ENCODE data around the gene HAP1. TPM values are rescaled to one million over a fixed set of nuclear protein-coding genes. Genes with fewer than 3 reads are reported as not detected.
"Not testable (repeated sequence)": the region's sequence is repeated elsewhere in the genome, so short reads cannot be mapped to it uniquely, and the experiment has no call there.

HAP1 gene
- total and polyA plus RNA-seq, 3 donors from 2014 or later = 1.9 to 5.3 (median 2.9) TPM

DNA sequence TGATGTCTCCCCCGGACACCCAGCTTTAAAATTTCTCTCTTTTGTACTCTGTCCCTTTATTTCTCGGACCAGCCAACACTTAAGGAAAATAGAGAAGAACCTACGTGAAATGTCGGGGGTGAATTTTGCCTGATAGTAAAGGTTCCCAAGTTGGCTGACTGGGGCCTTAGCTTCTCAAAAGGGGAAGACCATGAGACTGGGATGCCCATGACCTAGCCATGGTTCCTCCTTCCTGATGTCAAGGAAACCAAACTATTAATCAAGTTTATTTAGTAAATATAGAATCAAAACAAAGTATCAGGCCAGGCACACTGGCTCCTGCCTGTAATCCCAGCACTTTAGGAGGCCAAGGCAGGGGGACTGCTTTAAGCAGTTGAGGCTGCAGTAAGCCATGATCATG, 48.2 kb downstream of the HAP1 start:
- TF ChIP-seq, protein P1, sequence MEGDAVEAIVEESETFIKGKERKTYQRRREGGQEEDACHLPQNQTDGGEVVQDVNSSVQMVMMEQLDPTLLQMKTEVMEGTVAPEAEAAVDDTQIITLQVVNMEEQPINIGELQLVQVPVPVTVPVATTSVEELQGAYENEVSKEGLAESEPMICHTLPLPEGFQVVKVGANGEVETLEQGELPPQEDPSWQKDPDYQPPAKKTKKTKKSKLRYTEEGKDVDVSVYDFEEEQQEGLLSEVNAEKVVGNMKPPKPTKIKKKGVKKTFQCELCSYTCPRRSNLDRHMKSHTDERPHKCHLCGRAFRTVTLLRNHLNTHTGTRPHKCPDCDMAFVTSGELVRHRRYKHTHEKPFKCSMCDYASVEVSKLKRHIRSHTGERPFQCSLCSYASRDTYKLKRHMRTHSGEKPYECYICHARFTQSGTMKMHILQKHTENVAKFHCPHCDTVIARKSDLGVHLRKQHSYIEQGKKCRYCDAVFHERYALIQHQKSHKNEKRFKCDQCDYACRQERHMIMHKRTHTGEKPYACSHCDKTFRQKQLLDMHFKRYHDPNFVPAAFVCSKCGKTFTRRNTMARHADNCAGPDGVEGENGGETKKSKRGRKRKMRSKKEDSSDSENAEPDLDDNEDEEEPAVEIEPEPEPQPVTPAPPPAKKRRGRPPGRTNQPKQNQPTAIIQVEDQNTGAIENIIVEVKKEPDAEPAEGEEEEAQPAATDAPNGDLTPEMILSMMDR (IDR thresholded peaks at IDR 0.05) = no peak
- Histone ChIP-seq H3K36me3 (ENCODE audit: low read depth, missing control alignments) (peaks cover 4% of the 10 kb centered on the region), H3K4me1 (peaks cover 18% of the 10 kb centered on the region), H3K27me3 (no peaks in the 10 kb centered on the region), H3K9me3 (no peaks in the 10 kb centered on the region), H3K4me3 (no peak overlapping the region), H3K27ac (no peak overlapping the region)
- WGBS, 2 donors = 80 to 81% methylated on average over 4 of the region's 4 CpGs
- DNase-seq = no peak
- intact Hi-C loops (cut with DNase I; ENCODE audit: low total_unique reads) = no loop called here

DNA sequence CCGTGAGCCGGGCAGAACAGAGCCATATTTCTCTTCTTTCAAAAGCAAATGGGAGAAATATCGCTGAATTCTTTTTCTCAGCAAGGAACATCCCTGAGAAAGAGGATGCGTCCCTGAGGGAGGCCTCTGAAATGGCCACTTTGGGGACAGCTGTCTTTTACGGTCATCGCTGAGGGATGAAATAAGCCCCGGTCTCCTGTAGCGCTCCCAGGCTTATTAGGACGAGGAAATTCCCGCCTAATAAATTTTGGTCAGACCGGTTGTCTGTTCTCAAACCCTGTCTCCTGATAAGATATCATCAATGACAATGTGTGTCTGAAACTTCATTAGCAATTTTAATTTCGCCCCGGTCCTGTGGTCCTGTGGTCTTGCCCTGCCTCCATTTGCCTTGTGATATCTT, 48.7 kb downstream of the HAP1 start:
- WGBS, 2 donors = 89 to 91% methylated on average over 13 of the region's 13 CpGs
- intact Hi-C loops (cut with DNase I; ENCODE audit: low total_unique reads); H3K27me3 ChIP-seq: not testable (repeated sequence)

DNA sequence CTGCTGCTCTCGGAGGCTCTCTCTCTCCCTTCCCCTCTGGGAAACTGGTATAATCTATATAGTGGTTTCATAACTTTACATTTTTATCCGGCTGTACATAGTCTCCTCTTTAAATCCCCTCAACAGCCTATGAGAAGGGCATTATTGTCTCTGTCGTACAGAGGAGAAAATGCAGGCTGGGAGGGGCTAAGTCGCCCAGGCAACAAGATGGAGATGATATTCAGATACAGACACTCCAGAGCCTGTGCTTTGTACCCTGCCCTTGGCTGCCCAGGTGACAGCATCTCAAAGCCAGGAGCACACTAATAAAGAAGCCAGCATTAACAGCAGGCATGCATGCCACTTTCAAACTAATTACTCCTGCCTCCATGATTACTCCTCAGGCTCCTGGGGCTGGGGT, 50.4 kb downstream of the HAP1 start:
- no peak for DNase-seq
- TF ChIP-seq, protein P1 (IDR thresholded peaks at IDR 0.05) = no peak
- no peak overlapping the region for H3K27ac ChIP-seq

More for the DNA sequence above, 48.7 kb downstream of the HAP1 start:
- H3K9me3 ChIP-seq; H3K4me3 ChIP-seq; DNase-seq; H3K27ac ChIP-seq; H3K36me3 ChIP-seq (ENCODE audit: low read depth, missing control alignments): not testable (repeated sequence)
- peaks cover 15% of the 10 kb centered on the region for H3K4me1 ChIP-seq

DNA sequence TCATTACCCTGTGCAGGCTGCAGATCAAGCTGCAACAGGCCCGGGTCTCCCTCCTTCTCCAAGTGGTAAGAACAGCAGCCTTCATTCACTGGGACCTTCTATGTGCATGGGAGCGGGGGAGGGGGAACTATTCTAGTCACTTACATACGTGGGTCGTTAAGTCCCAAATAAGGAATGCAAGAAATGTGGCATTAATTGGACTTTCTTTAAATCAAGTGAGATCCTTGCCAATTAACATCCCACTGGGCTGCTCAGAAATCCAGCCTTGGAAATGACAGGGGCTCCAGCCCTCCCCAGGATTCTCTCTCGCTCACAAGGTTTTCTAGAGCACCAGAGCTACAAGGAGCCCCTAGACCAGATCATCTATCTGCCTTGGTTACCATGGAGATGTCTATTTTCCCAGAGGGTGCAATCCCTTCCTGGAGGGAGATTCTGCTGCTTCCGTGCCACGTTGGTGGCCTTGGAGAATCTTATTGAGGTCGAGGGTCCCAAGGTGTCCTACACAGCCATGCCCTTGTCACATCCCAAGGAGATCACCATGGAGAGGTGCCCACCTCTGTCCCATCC, 50.9 kb downstream of the HAP1 start:
- no peak overlapping the region for H3K27ac ChIP-seq
- 53 to 60% methylated on average over 8 of the region's 8 CpGs for WGBS, 2 donors
- intact Hi-C loops (cut with DNase I; ENCODE audit: low total_unique reads) = no loop called here

More for the DNA sequence above, 50.4 kb downstream of the HAP1 start:
- intact Hi-C loops (cut with DNase I; ENCODE audit: low total_unique reads) = no loop called here
- 54 to 58% methylated on average over 4 of the region's 4 CpGs for WGBS, 2 donors
- H3K4me1 ChIP-seq = peaks cover 6% of the 10 kb centered on the region
- H3K9me3 ChIP-seq = no peaks in the 10 kb centered on the region
- no peaks in the 10 kb centered on the region for H3K36me3 ChIP-seq (ENCODE audit: low read depth, missing control alignments)
- H3K27me3 ChIP-seq = no peaks in the 10 kb centered on the region
- no peak overlapping the region for H3K4me3 ChIP-seq

DNA sequence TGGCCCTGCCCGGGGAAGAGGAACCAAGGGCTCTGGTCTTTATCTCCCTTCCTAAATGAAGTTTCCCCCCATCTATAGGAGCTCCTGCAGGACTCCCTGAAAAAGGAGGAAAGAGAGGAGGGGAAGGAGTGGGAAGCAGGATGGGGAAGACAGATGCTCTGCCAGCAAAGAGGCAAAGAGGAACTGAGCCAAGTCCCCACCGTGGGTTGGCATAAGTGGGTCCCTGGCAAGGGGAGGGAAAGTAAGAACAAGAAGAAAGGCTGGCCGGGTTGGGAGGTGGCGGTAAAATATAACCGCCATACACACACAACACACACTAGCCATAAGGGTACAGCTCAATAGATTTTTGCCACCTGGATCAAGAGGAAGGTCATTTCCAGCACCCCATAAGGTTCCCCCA, 51.8 kb downstream of the HAP1 start:
- H3K27ac ChIP-seq = no peak overlapping the region
- H3K36me3 ChIP-seq (ENCODE audit: low read depth, missing control alignments) = no peaks in the 10 kb centered on the region
- intact Hi-C loops (cut with DNase I; ENCODE audit: low total_unique reads) = no loop called here
- no peak overlapping the region for H3K4me3 ChIP-seq
- 77 to 90% methylated on average over 5 of the region's 5 CpGs for WGBS, 2 donors
- peaks cover under 1% of the 10 kb centered on the region for H3K4me1 ChIP-seq
- H3K27me3 ChIP-seq = no peaks in the 10 kb centered on the region
- TF ChIP-seq, protein P1 (IDR thresholded peaks at IDR 0.05) = no peak
- TF ChIP-seq POLR2A (IDR thresholded peaks at IDR 0.05) = no peak
- DNase-seq = no peak
- no peaks in the 10 kb centered on the region for H3K9me3 ChIP-seq

More for the DNA sequence above, 50.9 kb downstream of the HAP1 start:
- TF ChIP-seq, protein P1 (IDR thresholded peaks at IDR 0.05) = no peak
- TF ChIP-seq POLR2A (IDR thresholded peaks at IDR 0.05) = no peak
- Histone ChIP-seq H3K9me3 (no peaks in the 10 kb centered on the region), H3K4me1 (peaks cover 6% of the 10 kb centered on the region), H3K36me3 (ENCODE audit: low read depth, missing control alignments) (no peaks in the 10 kb centered on the region), H3K4me3 (no peak overlapping the region), H3K27me3 (no peaks in the 10 kb centered on the region)
- DNase-seq = no peak
